ENCODE results near the gene MAFF.

- TF ChIP-seq POLR2A (IDR thresholded peaks at IDR 0.05; ENCODE audit: low read length) (no peak), GATA1 (IDR thresholded peaks at IDR 0.05; ENCODE audit: low read depth, low read length) (no peak)
These were observed 45.9 kb downstream of the MAFF start for GRCh38 chr22:38247713-38248112.
